Breast epithelium (tissue), 3 donors: ENCODE data around the gene INSC.

Experiments
- CTCF ChIP-seq, 3 donors: fragments of 450-650 bp; IDR thresholded peaks; one replicate each; pipeline ENCODE4 v1.5.1; 2016 to 2017; ENCODE audit warnings: antibody characterized with exemption in 3 of 3, mild to moderate bottlenecking in 3 of 3, moderate library complexity in 3 of 3
- POLR2A ChIP-seq: fragments of 450-650 bp; IDR thresholded peaks from one replicate; pipeline ENCODE4 v1.6.1; 2016; ENCODE audit warnings: antibody characterized with exemption, mild to moderate bottlenecking, moderate library complexity
- POLR2AphosphoS5 ChIP-seq, 3 donors: sonication (generic); formaldehyde crosslinking; IDR thresholded peaks; one replicate each; pipeline ENCODE4 v1.6.1; 2017; ENCODE audit warnings: antibody characterized with exemption in 3 of 3

GRCh38 chr11:15282754-15283153, 168.0 kb downstream of the INSC start:
- TF ChIP-seq CTCF (IDR thresholded peaks at IDR 0.05) (no peak), POLR2A (no peak), POLR2AphosphoS5 (IDR thresholded peaks at IDR 0.05) (no peak)
